ENCODE results near the gene CNOT4.

GRCh38 chr7:135552148-135552547 lies 42.2 kb upstream of the CNOT4 start:
- TF ChIP-seq CTCF (IDR thresholded peaks at IDR 0.05) (no peak), POLR2A (IDR thresholded peaks at IDR 0.05) (no peak)

All from breast epithelium (tissue), 3 donors.